Epithelial cell of esophagus (primary cell): ENCODE data around the gene RSPH6A.
A peak's percentile ranks its signal among the peaks of the same experiment; 100 is the strongest.

ENCODE experiments used
- DNase-seq: peaks from one replicate; pipeline ENCODE4 v3.0.0; 2010; ENCODE audit warnings: low read depth
- H3K4me3 ChIP-seq: 2 replicates; pipeline ENCODE4 v1.5.1; 2011; ENCODE audit warnings: mild to moderate bottlenecking, low read length, control low read depth
- CTCF ChIP-seq: IDR thresholded peaks from 2 replicates; pipeline ENCODE4 v1.5.1; 2011; ENCODE audit warnings: low read depth, mild to moderate bottlenecking, low read length, control low read depth, inconsistent platforms; ENCODE audit not compliant: insufficient read depth; ENCODE audit errors: missing control alignments

RSPH6A gene

GRCh38 chr19:45860359-45861259, 45.5 kb upstream of the RSPH6A start:
- H3K4me3 ChIP-seq: no peak overlapping the region
- no peak for DNase-seq
- TF ChIP-seq CTCF: no peak

- no peak for TF ChIP-seq CTCF
These were observed 39.2 kb upstream of the RSPH6A start for GRCh38 chr19:45854167-45854778.

GRCh38 chr19:45852983-45853382, 37.9 kb upstream of the RSPH6A start:
- DNase-seq: no peak
- H3K4me3 ChIP-seq: no peak overlapping the region
- TF ChIP-seq CTCF: no peak

More at GRCh38 chr19:45854167-45854778, 39.2 kb upstream of the RSPH6A start:
- no peak overlapping the region for H3K4me3 ChIP-seq
- DNase-seq: no peak

GRCh38 chr19:45852145-45852750, 37.1 kb upstream of the RSPH6A start:
- no peak for TF ChIP-seq CTCF
- H3K4me3 ChIP-seq: no peak overlapping the region
- no peak for DNase-seq

GRCh38 chr19:45848922-45849321, 33.8 kb upstream of the RSPH6A start:
- no peak for DNase-seq

GRCh38 chr19:45847663-45848062, 32.6 kb upstream of the RSPH6A start:
- H3K4me3 ChIP-seq: no peak overlapping the region
- DNase-seq: no peak
- no peak for TF ChIP-seq CTCF

More at GRCh38 chr19:45848922-45849321, 33.8 kb upstream of the RSPH6A start:
- no peak overlapping the region for H3K4me3 ChIP-seq
- peak; percentile 46 for TF ChIP-seq CTCF
